ENCODE data around the gene RBM17. TPM values are rescaled to one million over a fixed set of nuclear protein-coding genes. Genes with fewer than 3 reads are reported as not detected.

RBM17 gene
- total RNA-seq, 4 donors from 2014 or later: 64.3 to 93.3 (median 81.7) TPM

GRCh38 chr10:6047847-6048246 lies 41.0 kb upstream of the RBM17 start:
- 84 to 92% methylated on average over 7 of the region's 7 CpGs for WGBS, 2 donors
- no peaks in the 10 kb centered on the region for H3K9me3 ChIP-seq
- H3K27ac ChIP-seq: no peak overlapping the region
- peaks cover 0 to 18% of the 10 kb centered on the region in 2 donors for H3K4me1 ChIP-seq
- H3K4me3 ChIP-seq (replicated peaks in 1 of 3): no peak overlapping the region
- no peak for DNase-seq
- TF ChIP-seq CTCF (IDR thresholded peaks at IDR 0.05): no peak
- TF ChIP-seq POLR2A (IDR thresholded peaks at IDR 0.05): no peak
- no peaks in the 10 kb centered on the region for H3K27me3 ChIP-seq
- no peaks in the 10 kb centered on the region for H3K36me3 ChIP-seq
- intact Hi-C loops (cut with DNase I): no loop called here

DNA sequence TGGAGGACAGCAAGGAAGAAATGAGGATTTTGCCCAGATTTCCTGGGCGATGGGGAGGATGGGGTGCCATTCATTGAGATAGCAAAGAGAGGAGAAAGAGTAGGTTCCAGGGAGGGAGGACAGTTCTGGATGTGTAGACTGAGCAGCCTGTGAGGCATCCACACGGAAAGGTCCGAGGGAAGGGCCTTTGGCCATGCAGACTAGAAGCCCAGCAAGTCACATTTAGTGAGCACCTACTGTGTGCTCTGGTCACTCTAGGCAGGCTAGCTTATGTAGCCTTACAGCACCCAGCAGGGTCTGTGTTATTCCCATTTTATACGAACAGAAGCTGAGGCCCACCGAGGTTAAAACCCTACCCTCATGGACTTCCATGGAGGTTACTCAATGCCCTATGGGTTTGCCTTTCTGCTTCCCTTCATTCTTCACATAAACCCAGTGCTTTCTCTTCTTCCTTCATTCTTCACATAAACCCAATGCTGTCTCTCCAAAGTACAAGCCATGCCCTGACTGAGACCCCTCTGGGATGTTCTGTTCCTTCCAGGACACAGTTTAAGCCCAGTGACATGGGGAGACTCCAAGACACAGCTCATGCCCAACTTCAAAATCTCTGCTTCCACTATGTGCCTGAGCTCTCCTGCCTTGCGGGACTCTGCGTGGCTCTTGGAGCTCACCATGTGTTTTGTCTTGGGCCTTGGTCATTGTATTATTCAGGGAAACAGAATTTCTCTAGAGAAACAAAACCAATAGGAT lies 40.4 kb upstream of the RBM17 start:
- H3K36me3 ChIP-seq: no peaks in the 10 kb centered on the region
- DNase-seq: no peak
- H3K4me1 ChIP-seq: peaks cover 0 to 24% of the 10 kb centered on the region in 2 donors
- TF ChIP-seq CTCF (IDR thresholded peaks at IDR 0.05) (no peak), POLR2A (IDR thresholded peaks at IDR 0.05) (no peak)
- WGBS, 2 donors: 96% methylated on average over 7 of the region's 7 CpGs
- intact Hi-C loops (cut with DNase I): no loop called here
- no peak overlapping the region for H3K27ac ChIP-seq
- H3K27me3 ChIP-seq: no peaks in the 10 kb centered on the region
- H3K9me3 ChIP-seq: no peaks in the 10 kb centered on the region
- no peak overlapping the region for H3K4me3 ChIP-seq (replicated peaks in 1 of 3)

DNA sequence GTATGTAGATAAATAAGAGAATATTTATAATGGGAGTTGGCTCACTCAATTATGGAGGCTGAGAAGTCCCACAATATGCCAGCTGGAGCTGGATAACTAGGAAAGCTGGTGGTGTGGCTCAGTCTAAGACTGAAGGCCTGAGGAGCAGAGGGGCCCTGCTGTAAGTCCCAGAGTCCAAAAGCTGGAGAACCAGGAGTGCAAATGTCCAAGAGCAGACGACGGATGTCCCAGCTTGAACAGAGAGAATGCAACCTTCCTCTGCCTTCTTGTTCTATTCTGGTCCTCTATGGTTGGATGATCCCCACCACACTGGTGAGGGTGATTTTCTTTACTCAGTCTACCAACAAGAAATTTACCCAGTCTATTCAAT lies 39.8 kb upstream of the RBM17 start:
- H3K27me3 ChIP-seq: no peaks in the 10 kb centered on the region

DNA sequence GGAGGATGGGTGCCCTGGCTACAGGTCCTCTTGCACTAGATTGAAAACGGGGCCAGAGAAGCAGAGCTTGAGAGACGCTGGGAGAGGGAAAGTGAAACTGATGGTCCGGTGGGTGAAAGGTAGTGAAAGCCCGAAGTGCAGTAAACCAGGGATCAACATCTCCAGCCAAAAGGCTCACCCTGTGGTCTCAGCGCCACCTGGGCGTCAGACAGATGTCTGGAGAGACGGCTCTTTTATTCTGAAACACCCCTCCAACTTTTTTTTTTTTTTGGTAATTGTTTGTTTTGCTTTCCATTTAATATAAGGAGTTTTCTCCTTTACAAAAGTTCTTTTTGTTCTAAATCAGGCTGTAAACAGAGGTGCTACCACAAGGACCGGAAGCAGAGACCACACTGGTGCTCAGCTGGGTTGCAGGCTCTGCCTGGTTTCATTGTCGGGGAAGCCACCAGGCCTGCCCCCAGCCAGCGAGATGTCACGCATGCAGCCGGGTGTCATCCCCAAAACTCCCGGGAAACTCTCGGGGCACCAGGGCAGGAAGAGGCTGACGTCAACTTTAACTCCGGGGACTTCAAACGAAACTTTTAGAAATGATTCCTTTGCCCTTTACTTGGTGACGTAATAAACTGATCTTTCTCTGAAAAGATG lies 37.9 kb upstream of the RBM17 start:
- intact Hi-C loops (cut with DNase I): no loop called here
- no peaks in the 10 kb centered on the region for H3K27me3 ChIP-seq
- H3K27ac ChIP-seq: peak overlapping the region; percentile 52 to 59 (median 59)
- H3K36me3 ChIP-seq: no peaks in the 10 kb centered on the region
- H3K4me3 ChIP-seq (replicated peaks in 1 of 3): no peak overlapping the region
- H3K9me3 ChIP-seq: no peaks in the 10 kb centered on the region
- peak; percentile 27 to 46 for DNase-seq
- TF ChIP-seq POLR2A (IDR thresholded peaks at IDR 0.05): no peak
- TF ChIP-seq CTCF (IDR thresholded peaks at IDR 0.05): peak in 2 of 6 experiments; percentile 18
- 37 to 47% methylated on average over 18 of the region's 18 CpGs for WGBS, 2 donors
- H3K4me1 ChIP-seq: peaks cover 0 to 32% of the 10 kb centered on the region in 2 donors

More for the DNA sequence above, 39.8 kb upstream of the RBM17 start:
- Histone ChIP-seq H3K36me3 (no peaks in the 10 kb centered on the region), H3K27ac (no peak overlapping the region), H3K4me1 (peaks cover 0 to 30% of the 10 kb centered on the region in 2 donors), H3K9me3 (no peaks in the 10 kb centered on the region), H3K4me3 (replicated peaks in 1 of 3) (no peak overlapping the region)
- intact Hi-C loops (cut with DNase I): no loop called here
- TF ChIP-seq POLR2A (IDR thresholded peaks at IDR 0.05) (no peak), CTCF (IDR thresholded peaks at IDR 0.05) (no peak)
- no peak for DNase-seq
- WGBS, 2 donors: 83 to 100% methylated on average over 2 of the region's 2 CpGs

All from thyroid gland (tissue), 4 donors.